GM18498 (cell line): Measurements from ENCODE around the gene QRFP.

Experiments used
- ATAC-seq: cut with Tn5 transposase; IDR thresholded peaks from one replicate; pipeline ENCODE4 v1.9.1; 2021; ENCODE audit warnings: mild to moderate bottlenecking, moderate library complexity; ENCODE audit not compliant: unreplicated experiment

QRFP gene

DNA sequence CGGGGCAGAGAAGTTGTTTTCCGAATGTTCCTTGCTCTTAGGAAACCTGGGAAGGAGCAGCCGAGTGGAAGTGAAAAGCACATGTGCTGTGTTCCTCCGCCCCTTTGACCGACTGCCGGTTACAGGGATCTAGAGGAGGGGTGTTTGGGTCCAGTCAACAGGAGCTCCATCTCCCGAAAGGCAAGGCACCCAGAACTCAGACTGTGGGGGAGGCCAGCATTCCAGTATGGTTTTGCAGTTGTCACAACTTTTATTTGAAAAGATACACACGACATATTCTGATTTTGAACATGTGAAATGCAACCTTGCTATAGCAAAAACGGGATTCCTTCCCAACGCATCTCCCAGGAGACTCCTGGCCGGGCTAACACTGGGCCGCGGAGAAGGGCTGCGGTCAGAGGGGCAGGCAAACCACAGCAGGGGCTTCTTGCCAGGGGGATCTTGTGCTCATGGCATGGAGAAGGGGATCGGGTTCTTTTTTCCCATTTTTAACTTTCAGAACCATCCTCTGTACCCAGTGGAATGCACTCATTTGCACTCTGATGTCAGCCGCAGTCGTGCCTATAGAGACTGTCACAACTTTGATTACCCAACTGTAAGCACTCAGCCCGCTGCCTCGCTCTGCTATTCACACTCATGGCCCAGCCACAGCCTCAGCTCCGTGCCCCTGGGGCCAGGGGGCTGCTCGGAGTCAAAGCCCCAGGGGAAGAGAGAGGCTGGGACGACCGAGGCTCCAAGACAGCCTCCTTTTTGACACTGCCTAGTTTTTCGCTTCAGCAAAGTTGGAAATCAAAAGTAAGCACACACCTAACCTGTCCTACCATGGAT is 3.9 kb downstream of the QRFP start:
- no peak for ATAC-seq

DNA sequence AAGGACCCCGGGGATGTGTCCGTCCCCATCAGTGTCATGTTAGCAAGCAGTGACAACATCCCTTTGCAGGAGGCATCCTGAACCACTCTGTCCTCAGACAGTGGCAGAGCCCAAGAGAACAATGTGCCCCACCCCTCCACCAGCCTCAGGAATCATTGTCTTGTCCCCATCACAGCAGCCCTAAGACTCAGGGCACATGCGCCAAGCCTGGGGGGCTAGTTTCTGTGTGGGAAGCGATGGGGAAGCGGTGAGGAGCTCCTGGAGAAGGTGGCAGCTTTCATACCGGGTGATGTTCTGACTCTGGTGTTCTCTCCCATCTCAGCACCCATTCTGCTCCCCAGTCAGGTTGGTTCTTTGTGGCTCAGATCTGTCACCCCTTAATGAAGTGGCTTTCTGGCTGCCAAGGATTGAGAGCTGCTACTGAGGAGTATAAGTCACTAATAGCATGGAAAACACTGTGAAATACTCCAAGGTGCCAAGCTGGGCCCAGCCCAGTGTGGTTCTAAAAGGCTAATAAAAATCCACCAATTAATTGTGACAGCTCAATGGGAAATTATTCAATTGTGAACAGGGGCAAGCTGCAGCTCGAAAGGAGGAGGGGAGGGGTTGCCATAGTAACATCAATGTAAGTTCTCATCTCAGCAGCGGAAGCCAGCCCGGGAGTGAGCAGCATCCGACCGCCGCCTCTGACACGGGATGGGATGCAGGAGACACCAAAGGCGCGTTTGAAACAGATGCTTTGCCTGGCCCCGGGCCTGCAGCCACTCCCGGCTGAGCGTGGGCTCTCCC is 4.7 kb downstream of the QRFP start:
- no peak for ATAC-seq

DNA sequence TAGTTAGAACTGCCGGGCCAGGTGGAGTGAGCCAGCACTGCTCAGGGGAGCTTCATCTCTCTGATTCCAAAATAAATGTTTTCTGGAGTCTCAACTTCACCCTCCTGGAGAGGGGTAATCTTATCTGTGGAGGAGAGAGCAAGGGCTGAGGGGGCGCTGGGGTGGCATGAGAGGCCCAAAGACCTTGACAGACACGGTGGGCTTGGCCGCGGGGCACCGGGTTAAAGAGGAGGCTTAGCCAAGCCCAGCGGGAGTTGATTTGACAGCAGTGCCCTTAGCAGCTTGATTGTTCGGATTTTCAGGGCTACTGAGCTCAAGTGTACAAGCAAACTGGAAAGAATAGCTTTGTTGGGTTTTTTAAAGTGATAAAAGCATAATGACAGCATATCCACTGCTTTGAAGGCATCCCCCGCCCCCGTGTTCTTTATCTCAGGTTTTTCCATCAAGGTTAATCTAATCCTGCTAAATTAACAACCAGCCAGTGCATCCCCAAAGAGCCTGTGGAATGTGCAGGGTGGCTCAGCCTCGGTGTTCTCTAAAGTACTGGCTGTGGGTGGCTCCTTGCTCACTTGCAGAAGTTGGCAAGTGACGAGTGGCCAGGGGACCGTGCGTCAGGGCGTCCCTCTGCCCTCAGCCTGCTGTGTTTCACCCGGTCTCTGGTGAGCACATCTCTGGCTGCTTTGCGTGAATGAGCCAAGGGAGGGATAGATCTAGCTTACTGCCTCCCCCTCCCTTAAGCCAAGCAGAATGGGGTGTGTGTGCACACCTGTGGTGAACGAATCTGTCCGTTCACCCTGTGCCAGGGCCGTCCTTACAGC is 5.5 kb downstream of the QRFP start:
- no peak for ATAC-seq

DNA sequence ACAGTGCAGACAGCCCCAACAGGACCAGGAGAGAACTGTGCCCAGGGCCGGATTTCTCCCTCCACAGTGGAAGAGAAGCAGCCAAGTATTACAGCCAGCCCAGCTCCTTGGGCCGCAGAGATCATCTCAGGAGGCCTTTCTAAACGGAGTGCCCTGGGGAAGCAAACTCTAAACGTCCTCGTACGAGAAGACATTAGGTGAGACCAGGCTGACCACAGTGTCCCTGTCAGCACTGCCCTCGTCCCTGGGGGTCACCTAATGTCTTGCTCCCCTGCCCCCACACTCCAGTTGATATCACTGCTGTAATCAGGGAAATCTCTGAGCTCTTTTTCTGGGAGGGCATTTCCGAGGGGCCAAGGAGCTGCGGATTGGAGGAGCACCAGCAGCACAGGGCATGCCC is 6.5 kb downstream of the QRFP start:
- no peak for ATAC-seq

DNA sequence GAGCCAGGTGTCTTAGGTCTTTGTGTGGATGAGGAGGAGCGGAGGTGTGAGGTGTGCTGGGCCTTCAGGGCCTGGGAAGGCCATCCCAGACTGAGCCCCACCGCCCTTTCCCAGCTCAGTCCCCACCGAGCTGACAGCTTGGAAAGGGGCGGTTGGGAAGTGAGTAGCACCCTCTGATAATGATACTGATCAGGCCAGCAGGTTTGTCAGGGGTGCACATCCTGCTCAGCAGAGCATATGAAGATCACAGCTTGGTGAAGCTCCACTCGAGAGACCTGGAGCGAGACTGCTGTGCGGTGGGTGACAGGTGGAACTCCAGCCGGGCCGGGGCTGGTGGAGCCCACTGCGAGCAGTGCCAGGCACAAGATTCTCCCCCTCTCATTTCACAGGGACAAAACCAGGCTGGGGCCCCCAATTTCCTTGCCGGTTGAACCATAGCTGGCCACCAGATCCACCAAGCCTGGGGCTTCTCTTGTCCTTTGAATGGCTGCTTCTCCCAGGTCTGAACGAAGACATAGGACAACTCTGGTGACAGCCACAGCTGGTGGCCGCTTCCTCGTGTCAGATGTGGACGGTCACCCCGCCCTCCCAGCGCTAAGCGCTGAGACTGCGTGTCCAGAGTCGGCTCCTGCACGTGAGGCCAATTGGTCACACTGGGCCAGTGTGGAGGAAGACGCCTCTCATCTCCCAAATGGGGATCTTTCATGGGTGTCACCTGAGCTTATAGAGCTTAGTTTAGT is 8.3 kb downstream of the QRFP start:
- ATAC-seq, result no peak

DNA sequence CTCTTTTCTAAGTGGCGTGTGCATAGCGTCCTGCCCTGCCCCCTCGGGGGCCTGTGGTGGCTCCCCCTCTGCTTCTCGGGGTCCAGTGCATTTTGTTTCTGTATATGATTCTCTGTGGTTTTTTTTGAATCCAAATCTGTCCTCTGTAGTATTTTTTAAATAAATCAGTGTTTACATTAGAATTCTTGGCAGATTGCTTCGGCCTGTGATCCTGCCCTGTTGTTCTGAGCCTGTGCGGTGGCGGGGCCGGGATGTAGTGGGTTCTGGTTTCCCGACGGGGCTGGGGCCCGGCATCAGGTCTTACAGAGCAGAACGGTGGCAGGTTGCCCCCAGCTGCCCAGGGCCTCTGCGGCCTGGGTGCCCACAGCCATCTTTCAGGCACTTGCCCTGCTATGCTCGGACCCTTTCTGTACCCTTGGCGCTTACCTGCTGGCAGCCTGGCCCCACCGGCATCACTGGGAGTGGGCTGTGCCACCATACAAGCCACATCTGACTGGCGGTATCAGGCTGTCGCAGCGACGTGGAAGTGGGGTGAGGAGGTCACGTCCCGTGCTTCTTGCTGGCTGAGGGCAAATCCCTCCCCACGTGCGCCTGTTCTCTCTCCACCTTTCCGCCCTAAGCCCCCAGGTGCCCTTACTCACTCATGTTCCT is 9.0 kb downstream of the QRFP start:
- ATAC-seq, result no peak

DNA sequence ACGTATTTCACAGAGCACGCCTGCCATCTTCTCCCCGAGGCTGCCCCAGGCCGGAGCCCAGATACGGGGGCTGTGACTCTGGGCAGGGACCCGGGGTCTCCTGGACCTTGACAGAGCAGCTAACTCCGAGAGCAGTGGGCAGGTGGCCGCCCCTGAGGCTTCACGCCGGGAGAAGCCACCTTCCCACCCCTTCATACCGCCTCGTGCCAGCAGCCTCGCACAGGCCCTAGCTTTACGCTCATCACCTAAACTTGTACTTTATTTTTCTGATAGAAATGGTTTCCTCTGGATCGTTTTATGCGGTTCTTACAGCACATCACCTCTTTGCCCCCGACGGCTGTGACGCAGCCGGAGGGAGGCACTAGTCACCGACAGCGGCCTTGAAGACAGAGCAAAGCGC is 9.6 kb downstream of the QRFP start:
- no peak for ATAC-seq

DNA sequence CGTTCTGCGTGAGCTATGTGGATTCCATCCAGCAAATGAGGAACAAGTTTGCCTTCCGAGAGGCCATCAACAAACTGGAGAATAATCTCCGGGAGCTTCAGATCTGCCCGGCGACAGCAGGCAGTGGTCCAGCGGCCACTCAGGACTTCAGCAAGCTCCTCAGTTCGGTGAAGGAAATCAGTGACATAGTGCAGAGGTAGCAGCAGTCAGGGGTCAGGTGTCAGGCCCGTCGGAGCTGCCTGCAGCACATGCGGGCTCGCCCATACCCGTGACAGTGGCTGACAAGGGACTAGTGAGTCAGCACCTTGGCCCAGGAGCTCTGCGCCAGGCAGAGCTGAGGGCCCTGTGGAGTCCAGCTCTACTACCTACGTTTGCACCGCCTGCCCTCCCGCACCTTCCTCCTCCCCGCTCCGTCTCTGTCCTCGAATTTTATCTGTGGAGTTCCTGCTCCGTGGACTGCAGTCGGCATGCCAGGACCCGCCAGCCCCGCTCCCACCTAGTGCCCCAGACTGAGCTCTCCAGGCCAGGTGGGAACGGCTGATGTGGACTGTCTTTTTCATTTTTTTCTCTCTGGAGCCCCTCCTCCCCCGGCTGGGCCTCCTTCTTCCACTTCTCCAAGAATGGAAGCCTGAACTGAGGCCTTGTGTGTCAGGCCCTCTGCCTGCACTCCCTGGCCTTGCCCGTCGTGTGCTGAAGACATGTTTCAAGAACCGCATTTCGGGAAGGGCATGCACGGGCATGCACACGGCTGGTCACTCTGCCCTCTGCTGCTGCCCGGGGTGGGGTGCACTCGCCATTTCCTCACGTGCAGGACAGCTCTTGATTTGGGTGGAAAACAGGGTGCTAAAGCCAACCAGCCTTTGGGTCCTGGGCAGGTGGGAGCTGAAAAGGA is 10.9 kb downstream of the QRFP start:
- no peak for ATAC-seq

DNA sequence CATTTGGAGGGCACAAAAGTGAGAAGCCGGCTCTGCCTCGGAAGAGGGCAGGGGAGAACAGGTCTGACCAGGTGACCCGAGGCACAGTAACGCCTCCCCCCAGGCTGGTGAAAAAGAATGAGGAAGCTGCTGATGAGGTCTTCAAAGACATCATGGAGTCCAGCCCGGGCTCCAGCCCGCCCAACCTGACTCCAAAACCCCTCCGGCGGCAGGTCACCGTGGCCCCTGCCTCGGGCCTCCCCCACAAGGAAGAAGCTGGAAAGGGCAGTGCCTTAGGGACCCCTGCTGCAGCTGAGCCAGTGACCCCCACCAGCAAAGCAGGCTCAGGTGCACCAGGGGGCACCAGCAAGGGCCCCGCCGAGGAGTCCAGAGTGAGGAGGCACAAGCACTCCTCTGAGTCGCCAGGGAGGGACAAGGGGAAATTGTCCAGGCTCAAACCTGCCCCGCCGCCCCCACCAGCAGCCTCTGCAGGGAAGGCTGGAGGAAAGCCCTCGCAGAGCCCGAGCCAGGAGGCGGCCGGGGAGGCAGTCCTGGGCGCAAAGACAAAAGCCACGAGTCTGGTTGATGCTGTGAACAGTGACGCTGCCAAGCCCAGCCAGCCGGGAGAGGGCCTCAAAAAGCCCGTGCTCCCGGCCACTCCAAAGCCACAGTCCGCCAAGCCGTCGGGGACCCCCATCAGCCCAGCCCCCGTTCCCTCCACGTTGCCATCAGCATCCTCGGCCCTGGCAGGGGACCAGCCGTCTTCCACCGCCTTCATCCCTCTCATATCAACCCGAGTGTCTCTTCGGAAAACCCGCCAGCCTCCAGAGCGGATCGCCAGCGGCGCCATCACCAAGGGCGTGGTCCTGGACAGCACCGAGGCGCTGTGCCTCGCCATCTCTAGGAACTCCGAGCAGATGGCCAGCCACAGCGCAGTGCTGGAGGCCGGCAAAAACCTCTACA is 11.8 kb downstream of the QRFP start:
- ATAC-seq, result no peak

DNA sequence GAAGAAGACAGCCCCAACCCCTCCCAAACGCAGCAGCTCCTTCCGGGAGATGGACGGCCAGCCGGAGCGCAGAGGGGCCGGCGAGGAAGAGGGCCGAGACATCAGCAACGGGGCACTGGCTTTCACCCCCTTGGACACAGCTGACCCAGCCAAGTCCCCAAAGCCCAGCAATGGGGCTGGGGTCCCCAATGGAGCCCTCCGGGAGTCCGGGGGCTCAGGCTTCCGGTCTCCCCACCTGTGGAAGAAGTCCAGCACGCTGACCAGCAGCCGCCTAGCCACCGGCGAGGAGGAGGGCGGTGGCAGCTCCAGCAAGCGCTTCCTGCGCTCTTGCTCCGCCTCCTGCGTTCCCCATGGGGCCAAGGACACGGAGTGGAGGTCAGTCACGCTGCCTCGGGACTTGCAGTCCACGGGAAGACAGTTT is 12.5 kb downstream of the QRFP start:
- ATAC-seq, result no peak

DNA sequence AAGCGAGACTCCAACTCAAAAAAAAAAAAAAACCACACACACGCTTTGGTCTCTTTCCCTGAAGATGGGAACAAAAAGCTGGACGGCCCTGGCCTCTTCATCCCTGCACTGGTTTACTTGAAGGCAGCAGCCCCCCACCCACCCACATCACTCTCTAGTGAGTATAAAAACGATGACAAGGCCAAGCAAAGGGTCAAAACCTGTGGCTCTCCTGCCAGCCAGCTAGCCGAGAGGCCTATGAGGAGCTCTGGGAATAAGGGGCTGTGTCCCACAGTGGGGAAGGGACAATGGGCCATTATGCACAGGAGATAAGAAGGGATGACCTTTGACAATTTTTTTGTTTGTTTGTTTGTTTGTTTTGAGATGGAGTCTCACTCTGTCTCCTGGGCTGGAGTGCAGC is 13.1 kb downstream of the QRFP start:
- no peak for ATAC-seq

DNA sequence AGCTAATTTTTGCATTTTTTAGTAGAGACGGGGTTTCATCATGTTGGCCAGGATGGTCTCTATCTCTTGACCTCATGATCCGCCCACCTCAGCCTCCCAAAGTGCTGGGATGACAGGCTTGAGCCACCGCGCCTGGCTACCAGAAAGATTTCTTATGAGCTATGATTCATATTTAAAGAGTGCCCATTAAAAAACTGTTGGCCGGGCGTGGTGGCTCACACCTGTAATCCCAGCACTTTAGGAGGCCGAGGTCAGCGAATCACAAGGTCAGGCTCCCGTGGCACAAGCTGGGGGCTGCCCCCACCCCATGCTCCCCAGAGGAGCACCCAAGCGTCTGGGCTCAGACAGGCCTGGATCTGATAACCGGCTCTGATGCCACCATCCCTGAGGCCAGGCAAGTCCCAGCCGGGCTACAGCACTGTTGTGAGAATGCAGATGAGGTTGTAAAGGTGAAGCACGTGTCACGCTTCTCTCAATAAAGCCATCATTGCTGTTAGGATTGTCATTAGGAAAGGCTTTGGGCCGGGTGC is 13.9 kb downstream of the QRFP start:
- no peak for ATAC-seq

DNA sequence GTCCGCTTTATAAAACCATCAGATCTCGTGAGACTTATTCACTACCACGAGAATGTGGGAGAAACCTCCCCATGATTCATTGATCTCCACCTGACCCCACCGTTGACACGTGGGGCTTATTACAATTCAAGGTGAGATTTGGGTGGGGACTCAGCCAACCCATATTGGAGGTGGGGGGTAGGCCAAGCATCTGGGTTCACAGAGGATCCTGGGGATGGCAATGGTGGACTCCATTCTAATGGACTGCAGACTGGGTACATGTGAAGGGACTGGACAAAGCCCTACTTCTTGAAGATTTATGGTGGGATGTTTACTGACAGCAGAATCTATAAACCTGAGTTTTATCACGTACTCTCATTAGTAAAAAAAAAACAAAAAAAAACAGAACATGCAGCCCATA is 15.1 kb downstream of the QRFP start:
- ATAC-seq, result no peak

DNA sequence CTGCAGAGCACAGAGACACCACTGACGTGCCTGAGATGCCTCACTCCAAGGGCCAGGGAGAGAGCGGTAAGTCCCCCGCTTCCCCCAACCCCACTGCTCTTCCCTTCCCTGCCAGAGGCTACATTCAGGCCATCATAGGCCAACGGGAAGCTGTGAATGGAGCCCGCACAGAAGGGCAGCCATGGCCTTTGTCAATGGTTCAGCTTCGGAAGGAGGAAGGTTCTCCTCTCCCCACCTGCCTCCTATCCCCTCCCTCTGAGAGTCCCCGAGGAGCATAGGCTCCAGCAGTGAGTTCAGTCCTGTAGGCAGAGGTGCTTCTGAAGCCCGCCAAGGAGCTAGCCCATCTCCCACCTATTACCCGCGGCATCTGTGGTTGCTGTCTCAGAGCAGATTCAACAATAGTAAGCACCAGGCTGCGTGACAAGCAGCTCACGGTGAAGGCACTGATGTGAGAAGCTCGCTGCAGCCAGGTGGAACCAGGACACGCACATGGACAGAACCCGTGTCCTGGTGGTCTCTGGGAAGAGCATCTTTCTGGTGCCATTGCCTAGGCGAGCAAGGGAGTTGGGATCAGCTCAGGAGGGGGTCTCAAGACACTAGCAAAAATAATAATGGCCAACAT is 15.9 kb downstream of the QRFP start:
- ATAC-seq, result no peak

DNA sequence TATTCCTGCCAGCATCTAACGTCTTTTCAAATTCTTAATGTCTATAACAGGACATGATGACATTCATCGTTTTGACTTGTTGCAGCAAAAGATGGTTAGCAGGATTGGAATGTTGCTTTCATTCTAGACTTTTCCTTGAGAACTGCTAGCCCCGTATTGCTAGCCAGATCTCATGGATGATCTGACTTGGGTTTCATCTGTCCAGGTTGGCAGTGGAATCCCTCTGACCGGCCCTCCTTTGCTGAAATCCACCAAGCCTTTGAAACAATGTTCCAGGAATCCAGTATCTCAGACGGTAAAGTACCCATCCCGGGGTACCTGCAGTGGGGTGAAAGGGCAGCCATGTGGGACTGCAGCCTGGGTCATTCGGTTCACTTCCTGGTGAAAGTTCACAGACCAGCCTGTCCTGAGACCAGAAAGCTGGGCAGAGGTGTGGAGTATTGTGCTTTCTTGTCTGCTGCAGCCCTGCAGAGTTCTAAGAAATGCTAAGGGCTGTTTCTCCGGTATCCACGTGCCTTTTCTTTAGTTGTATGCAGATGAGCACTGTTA is 16.7 kb downstream of the QRFP start:
- no peak for ATAC-seq

DNA sequence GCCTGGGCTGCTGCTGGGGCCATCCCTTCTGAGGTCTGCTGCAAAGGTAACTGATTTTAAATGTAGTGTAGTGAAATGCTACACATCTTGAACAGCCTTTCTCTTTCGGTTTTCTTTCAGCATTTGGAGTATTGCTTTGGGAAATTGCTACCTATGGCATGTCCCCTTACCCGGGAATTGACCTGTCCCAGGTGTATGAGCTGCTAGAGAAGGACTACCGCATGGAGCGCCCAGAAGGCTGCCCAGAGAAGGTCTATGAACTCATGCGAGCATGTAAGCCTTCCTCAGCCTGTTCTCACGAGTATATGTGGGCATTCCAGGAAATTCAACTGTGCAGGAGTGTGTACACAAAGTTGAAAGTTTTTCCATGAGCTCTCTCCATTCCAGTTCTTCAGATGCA is 18.3 kb downstream of the QRFP start:
- no peak for ATAC-seq

DNA sequence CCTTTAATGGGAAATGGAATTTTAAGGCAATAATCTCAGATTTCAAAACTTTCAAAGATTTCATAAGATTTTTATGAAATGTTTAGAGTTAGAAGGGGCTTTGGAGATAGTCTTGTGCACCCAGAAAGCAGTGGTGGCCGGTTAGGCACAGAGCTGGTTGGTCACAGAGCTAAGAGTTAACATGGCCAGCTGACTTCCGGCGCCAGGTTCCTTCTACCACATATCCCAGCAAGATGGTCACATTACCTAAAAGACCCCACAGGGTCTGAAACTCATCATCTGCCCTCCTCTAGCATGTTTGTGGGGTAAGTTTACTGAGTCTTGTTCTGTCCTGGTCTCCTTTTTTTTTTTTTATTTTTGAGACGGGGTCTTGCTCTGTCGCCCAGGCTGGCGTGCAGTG is 19.3 kb downstream of the QRFP start:
- ATAC-seq, result no peak
